HepG2 (cell line): Measurements from ENCODE around the gene POU2F1. TPM values are rescaled to one million over a fixed set of nuclear protein-coding genes. Genes with fewer than 3 reads are reported as not detected.

Experiments used
- ATAC-seq: fragments of 200-7000 bp; cut with Tn5 transposase; 3 replicates; pipeline ENCODE4 v1.9.1; 2020; ENCODE audit warnings: mild to moderate bottlenecking, moderate library complexity
- BruUV-seq: library from RNA; stranded (reverse); fragments of 400-500 nt; replicated peaks from 2 replicates; lab custom pipeline; 2021; lab: Mats Ljungman, UMichigan
- CTCF ChIA-PET: fragments of 300-600 bp; formaldehyde crosslinking; extraction: SDS; loops from one replicate; lab custom pipeline; 2021; ENCODE audit warnings: low total read pairs, inconsistent platforms, low intra/inter-chr PET ratio; lab: Yijun Ruan, JAX
- POLR2A ChIA-PET: fragments of 350-600 bp; sonication (Branson Sonifier 250); formaldehyde crosslinking; loops from one replicate; lab custom pipeline; 2020; ENCODE audit warnings: antibody characterized with exemption, inconsistent platforms; lab: Yijun Ruan, JAX
- DNase-seq: peaks from one replicate; pipeline ENCODE4 v3.0.0-alpha.2; 2015; ENCODE audit warnings: low spot score
- FAIRE-seq: peaks from 3 replicates; lab custom pipeline; 2011; peaks lifted over from hg19 to GRCh38; lab: Jason Lieb, UNC
- H2AFZ ChIP-seq: one replicate; pipeline ENCODE4 v1.6.1; 2011; ENCODE audit warnings: low read length, inconsistent platforms
- H3K27ac ChIP-seq: fragments of 300-600 bp; 3 replicates; pipeline ENCODE4 v1.8.0; 2011; ENCODE audit warnings: mixed run types, mild to moderate bottlenecking, mixed read lengths, low read length, inconsistent platforms; ENCODE audit not compliant: insufficient read depth; ENCODE audit errors: extremely low read length
- H3K27me3 ChIP-seq, 2 experiments: fragments of 200-600 bp in 1 of 2; 2 replicates in 1 of 2; 3 replicates in 1 of 2; pipeline versions ENCODE4 v1.6.0 to v1.8.0; 2011; ENCODE audit warnings: low read length in 2 of 2, mild to moderate bottlenecking in 2 of 2, moderate library complexity in 2 of 2, inconsistent platforms in 1 of 2; ENCODE audit not compliant: insufficient read depth in 2 of 2, control insufficient read depth in 1 of 2
- H3K36me3 ChIP-seq, 2 experiments: fragments of 200-600 bp in 1 of 2; replicated peaks in 1 of 2; 2 replicates in 1 of 2; 3 replicates in 1 of 2; pipeline versions ENCODE4 v1.5.1 to v1.8.0; 2011; ENCODE audit warnings: low read length in 2 of 2, inconsistent platforms in 1 of 2; ENCODE audit not compliant: insufficient read depth in 2 of 2, control insufficient read depth in 1 of 2
- H3K4me1 ChIP-seq: 2 replicates; pipeline ENCODE4 v1.5.1; 2012; ENCODE audit warnings: low read length, inconsistent platforms; ENCODE audit not compliant: insufficient read depth
- H3K4me2 ChIP-seq: 2 replicates; pipeline ENCODE4 v1.6.0; 2011; ENCODE audit warnings: low read depth, low read length, inconsistent platforms
- H3K4me3 ChIP-seq, 3 experiments: fragments of 200-600 bp in 1 of 3; sonication (generic), shearing (Covaris generic) in 1 of 3; replicated peaks in 1 of 3; 2 replicates each; pipeline ENCODE4 v1.5.1; 2011 to 2016; ENCODE audit warnings: low read length in 3 of 3, inconsistent platforms in 2 of 3, low read depth in 2 of 3, mild to moderate bottlenecking in 2 of 3, control low read depth in 1 of 3, mixed read lengths in 1 of 3; ENCODE audit not compliant: insufficient read depth in 1 of 3
- H3K79me2 ChIP-seq: one replicate; pipeline ENCODE4 v1.6.1; 2011; ENCODE audit warnings: low read length, inconsistent platforms; ENCODE audit not compliant: insufficient read depth
- H3K9ac ChIP-seq: 2 replicates; pipeline ENCODE4 v1.6.0; 2011; ENCODE audit warnings: mild to moderate bottlenecking, low read depth, low read length, inconsistent platforms; ENCODE audit not compliant: insufficient read depth
- H3K9me3 ChIP-seq: 2 replicates; pipeline ENCODE4 v1.5.1; 2012; ENCODE audit warnings: mild to moderate bottlenecking, low read length
- H4K20me1 ChIP-seq: 2 replicates; pipeline ENCODE4 v1.6.0; 2011; ENCODE audit warnings: inconsistent platforms, mild to moderate bottlenecking, low read length, moderate library complexity; ENCODE audit not compliant: insufficient read depth
- FOXC1 ChIP-seq: sonication (generic); formaldehyde crosslinking; IDR thresholded peaks from 2 replicates; pipeline ENCODE4 v1.8.0; 2022; ENCODE audit warnings: mild to moderate bottlenecking, missing genetic modification reagents, borderline replicate concordance
- MED1 ChIP-seq: sonication (generic); formaldehyde crosslinking; IDR thresholded peaks from 2 replicates; pipeline ENCODE4 v1.4.0; 2020; ENCODE audit warnings: missing genetic modification reagents
- SATB2 ChIP-seq: sonication (generic); formaldehyde crosslinking; IDR thresholded peaks from 2 replicates; pipeline ENCODE4 v1.5.0; 2020; ENCODE audit warnings: missing genetic modification reagents
- SIX4 ChIP-seq: sonication (generic); formaldehyde crosslinking; IDR thresholded peaks from 2 replicates; pipeline ENCODE4 v1.4.0; 2020; ENCODE audit warnings: missing genetic modification reagents
- ZNF256 ChIP-seq: sonication (generic); formaldehyde crosslinking; conservative IDR thresholded peaks from 2 replicates; pipeline ENCODE4 v1.4.0; 2020; ENCODE audit warnings: missing genetic modification reagents
- ZNF383 ChIP-seq: sonication (generic); formaldehyde crosslinking; IDR thresholded peaks from 2 replicates; pipeline ENCODE4 v1.4.0; 2020; ENCODE audit warnings: missing genetic modification reagents, mild to moderate bottlenecking, borderline replicate concordance
- ZNF589 ChIP-seq: sonication (generic); formaldehyde crosslinking; conservative IDR thresholded peaks from 2 replicates; pipeline ENCODE4 v1.8.0; 2022; ENCODE audit warnings: mild to moderate bottlenecking, moderate library complexity, missing genetic modification reagents
- ZNF713 ChIP-seq: sonication (generic); formaldehyde crosslinking; IDR thresholded peaks from 2 replicates; pipeline ENCODE4 v1.4.0; 2020; ENCODE audit warnings: mild to moderate bottlenecking, missing genetic modification reagents
- ZNF816 ChIP-seq: sonication (generic); formaldehyde crosslinking; IDR thresholded peaks from 2 replicates; pipeline ENCODE4 v1.8.0; 2022; ENCODE audit warnings: missing genetic modification reagents, mild to moderate bottlenecking, borderline replicate concordance
- ZNF83 ChIP-seq: sonication (generic); formaldehyde crosslinking; IDR thresholded peaks from 2 replicates; pipeline ENCODE4 v1.4.0; 2020; ENCODE audit warnings: missing genetic modification reagents, mild to moderate bottlenecking, borderline replicate concordance
- WGBS: methylation state at CpG from one replicate; pipeline ENCODE4 v1.1.6; 2017; ENCODE audit warnings: low lambda C conversion rate; 5-methylcytosine and 5-hydroxymethylcytosine counted together
- in situ Hi-C: cut with HindIII; loops from 2 replicates; pipeline ENCODE4 v1.10.0; 2017; ENCODE audit warnings: low pct_unique_long_range_greater_than_20kb; ENCODE audit not compliant: extremely low pct_ligation_motif_present
- intact Hi-C: fragments of 100-400 bp; cut with micrococcal nuclease; formaldehyde crosslinking; loops from one replicate; pipeline ENCODE4 v1.10.0; 2022; ENCODE audit not compliant: unreplicated experiment
- polyA plus RNA-seq, 8 experiments: library from polyadenylated mRNA; depleted of rRNA in 3 of 8; stranded (reverse) in 7 of 8; unstranded in 1 of 8; fragments of >200 nt; fragmentation: Illumina TruSeq in 4 of 8; extraction: Trizol in 4 of 8; gene quantifications; 2 replicates each; pipeline versions ENCODE4 v1.2.1 to v1.2.3, GENCODE V29; 2011 to 2016; ENCODE audit warnings: low read depth in 4 of 8, missing spikeins in 1 of 8, mixed read lengths in 1 of 8; ENCODE audit not compliant: insufficient read depth in 1 of 8
- total RNA-seq, 5 experiments: library from RNA; depleted of rRNA; stranded (reverse); fragments of >200 nt; fragmentation: Illumina TruSeq; extraction: Trizol; gene quantifications; 2 replicates each; pipeline ENCODE4 v1.2.3, GENCODE V29; 2016; ENCODE audit warnings: low read depth in 1 of 5
- TF ChIP-seq, protein P1 (sequence below): sonication (generic); formaldehyde crosslinking; IDR thresholded peaks from 2 replicates; pipeline ENCODE4 v1.4.0; 2020; ENCODE audit warnings: missing genetic modification reagents, mild to moderate bottlenecking, borderline replicate concordance
- TF ChIP-seq, protein P2 (sequence below): sonication (generic); formaldehyde crosslinking; IDR thresholded peaks from 2 replicates; pipeline ENCODE4 v1.5.0; 2020; ENCODE audit warnings: missing genetic modification reagents
- TF ChIP-seq, protein P3 (sequence below): IDR thresholded peaks from 2 replicates; pipeline ENCODE4 v1.4.0; 2020; ENCODE audit warnings: mild to moderate bottlenecking, missing genetic modification reagents

POU2F1 gene
- total and polyA plus RNA-seq, 2 of the 13 experiments (the other 11 are each of a cell fraction or from before 2014, with no cell fraction given) = 10.2 to 13.0 TPM

DNA sequence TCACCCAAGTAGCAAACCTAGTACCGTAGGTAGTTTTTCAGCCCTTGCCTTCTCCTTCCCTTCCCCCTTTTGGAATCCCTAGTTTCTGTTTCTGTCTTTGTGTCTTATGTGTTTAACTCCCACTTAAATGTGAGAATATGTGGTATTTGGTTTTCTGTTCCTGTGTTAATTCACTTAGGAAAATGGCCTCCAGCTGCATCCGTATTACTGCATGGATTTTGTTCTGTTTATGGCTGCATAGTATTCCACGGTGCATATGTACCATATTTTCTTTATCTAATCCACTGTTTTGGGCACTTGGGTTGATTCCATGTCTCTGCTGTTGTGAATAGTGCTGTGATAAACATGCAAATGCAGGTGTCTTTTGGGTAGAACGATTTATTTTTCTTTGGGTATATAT, 138.6 kb downstream of the POU2F1 start:
- WGBS = 98% methylated on average over 4 of the region's 4 CpGs
- CTCF ChIA-PET = no interaction called here
- H3K4me2 ChIP-seq = no peak overlapping the region
- no TSS peak for BruUV-seq
- H3K9me3 ChIP-seq = no peaks in the 10 kb centered on the region
- in situ Hi-C loops (no loop called here), intact Hi-C loops (no loop called here)
- H3K4me1 ChIP-seq = peaks cover 13% of the 10 kb centered on the region; the same call in 1 of the 2 replicates
- no peak for TF ChIP-seq SATB2 (CRISPR knock-in tag)
- no peak for TF ChIP-seq ZNF589 (CRISPR knock-in tag)
- TF ChIP-seq SIX4 (CRISPR knock-in tag) = no peak
- TF ChIP-seq ZNF713 = no peak
- TF ChIP-seq, protein P1, sequence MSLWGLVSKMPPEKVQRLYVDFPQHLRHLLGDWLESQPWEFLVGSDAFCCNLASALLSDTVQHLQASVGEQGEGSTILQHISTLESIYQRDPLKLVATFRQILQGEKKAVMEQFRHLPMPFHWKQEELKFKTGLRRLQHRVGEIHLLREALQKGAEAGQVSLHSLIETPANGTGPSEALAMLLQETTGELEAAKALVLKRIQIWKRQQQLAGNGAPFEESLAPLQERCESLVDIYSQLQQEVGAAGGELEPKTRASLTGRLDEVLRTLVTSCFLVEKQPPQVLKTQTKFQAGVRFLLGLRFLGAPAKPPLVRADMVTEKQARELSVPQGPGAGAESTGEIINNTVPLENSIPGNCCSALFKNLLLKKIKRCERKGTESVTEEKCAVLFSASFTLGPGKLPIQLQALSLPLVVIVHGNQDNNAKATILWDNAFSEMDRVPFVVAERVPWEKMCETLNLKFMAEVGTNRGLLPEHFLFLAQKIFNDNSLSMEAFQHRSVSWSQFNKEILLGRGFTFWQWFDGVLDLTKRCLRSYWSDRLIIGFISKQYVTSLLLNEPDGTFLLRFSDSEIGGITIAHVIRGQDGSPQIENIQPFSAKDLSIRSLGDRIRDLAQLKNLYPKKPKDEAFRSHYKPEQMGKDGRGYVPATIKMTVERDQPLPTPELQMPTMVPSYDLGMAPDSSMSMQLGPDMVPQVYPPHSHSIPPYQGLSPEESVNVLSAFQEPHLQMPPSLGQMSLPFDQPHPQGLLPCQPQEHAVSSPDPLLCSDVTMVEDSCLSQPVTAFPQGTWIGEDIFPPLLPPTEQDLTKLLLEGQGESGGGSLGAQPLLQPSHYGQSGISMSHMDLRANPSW (CRISPR knock-in tag) = no peak
- TF ChIP-seq ZNF816 (CRISPR knock-in tag) = no peak
- no peak for TF ChIP-seq FOXC1 (CRISPR knock-in tag)
- TF ChIP-seq ZNF256 (CRISPR knock-in tag) = no peak
- TF ChIP-seq ZNF383 (CRISPR knock-in tag) = no peak
- TF ChIP-seq MED1 (CRISPR knock-in tag) = no peak
- TF ChIP-seq, protein P2, sequence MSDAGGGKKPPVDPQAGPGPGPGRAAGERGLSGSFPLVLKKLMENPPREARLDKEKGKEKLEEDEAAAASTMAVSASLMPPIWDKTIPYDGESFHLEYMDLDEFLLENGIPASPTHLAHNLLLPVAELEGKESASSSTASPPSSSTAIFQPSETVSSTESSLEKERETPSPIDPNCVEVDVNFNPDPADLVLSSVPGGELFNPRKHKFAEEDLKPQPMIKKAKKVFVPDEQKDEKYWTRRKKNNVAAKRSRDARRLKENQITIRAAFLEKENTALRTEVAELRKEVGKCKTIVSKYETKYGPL = no peak
- TF ChIP-seq, protein P3, sequence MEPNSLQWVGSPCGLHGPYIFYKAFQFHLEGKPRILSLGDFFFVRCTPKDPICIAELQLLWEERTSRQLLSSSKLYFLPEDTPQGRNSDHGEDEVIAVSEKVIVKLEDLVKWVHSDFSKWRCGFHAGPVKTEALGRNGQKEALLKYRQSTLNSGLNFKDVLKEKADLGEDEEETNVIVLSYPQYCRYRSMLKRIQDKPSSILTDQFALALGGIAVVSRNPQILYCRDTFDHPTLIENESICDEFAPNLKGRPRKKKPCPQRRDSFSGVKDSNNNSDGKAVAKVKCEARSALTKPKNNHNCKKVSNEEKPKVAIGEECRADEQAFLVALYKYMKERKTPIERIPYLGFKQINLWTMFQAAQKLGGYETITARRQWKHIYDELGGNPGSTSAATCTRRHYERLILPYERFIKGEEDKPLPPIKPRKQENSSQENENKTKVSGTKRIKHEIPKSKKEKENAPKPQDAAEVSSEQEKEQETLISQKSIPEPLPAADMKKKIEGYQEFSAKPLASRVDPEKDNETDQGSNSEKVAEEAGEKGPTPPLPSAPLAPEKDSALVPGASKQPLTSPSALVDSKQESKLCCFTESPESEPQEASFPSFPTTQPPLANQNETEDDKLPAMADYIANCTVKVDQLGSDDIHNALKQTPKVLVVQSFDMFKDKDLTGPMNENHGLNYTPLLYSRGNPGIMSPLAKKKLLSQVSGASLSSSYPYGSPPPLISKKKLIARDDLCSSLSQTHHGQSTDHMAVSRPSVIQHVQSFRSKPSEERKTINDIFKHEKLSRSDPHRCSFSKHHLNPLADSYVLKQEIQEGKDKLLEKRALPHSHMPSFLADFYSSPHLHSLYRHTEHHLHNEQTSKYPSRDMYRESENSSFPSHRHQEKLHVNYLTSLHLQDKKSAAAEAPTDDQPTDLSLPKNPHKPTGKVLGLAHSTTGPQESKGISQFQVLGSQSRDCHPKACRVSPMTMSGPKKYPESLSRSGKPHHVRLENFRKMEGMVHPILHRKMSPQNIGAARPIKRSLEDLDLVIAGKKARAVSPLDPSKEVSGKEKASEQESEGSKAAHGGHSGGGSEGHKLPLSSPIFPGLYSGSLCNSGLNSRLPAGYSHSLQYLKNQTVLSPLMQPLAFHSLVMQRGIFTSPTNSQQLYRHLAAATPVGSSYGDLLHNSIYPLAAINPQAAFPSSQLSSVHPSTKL (CRISPR knock-in tag) = no peak
- no peak for TF ChIP-seq ZNF83 (CRISPR knock-in tag)
- ATAC-seq = no peak
- H3K27ac ChIP-seq = no peak overlapping the region
- FAIRE-seq = no peak
- no peaks in the 10 kb centered on the region for H4K20me1 ChIP-seq
- H3K36me3 ChIP-seq = no peaks in the 10 kb centered on the region
- no peak overlapping the region for H3K4me3 ChIP-seq
- POLR2A ChIA-PET = no interaction called here
- no peaks in the 10 kb centered on the region for H3K27me3 ChIP-seq
- H3K9ac ChIP-seq = no peak overlapping the region
- no peaks in the 10 kb centered on the region for H3K79me2 ChIP-seq
- no peak overlapping the region for H2AFZ ChIP-seq
- no peak for DNase-seq
